H1 (cell line): Measurements from ENCODE around the gene NRDE2. TPM values are rescaled to one million over a fixed set of nuclear protein-coding genes. Genes with fewer than 3 reads are reported as not detected.

Experiments used
- CTCF ChIA-PET: fragments of 300-600 bp; sonication (Branson Sonifier 250); formaldehyde crosslinking; loops from one replicate; lab custom pipeline; 2021; ENCODE audit not compliant: partially characterized antibody; lab: Charles Lee
- POLR2A ChIA-PET: fragments of 300-600 bp; sonication (Branson Sonifier 250); formaldehyde crosslinking; loops from one replicate; lab custom pipeline; 2021; ENCODE audit warnings: inconsistent platforms; ENCODE audit not compliant: partially characterized antibody; lab: Charles Lee
- DNase-seq, 2 experiments: peaks; one replicate each; pipeline versions ENCODE4 v3.0.0 to v3.0.0-alpha.2; 2010 to 2022; ENCODE audit warnings: low spot score in 2 of 2, low read depth in 1 of 2, mixed read lengths in 1 of 2
- FAIRE-seq: peaks from 2 replicates; lab custom pipeline; 2011; peaks lifted over from hg19 to GRCh38; lab: Jason Lieb, UNC
- H2AFZ ChIP-seq: 2 replicates; pipeline ENCODE4 v1.8.1; 2012; ENCODE audit warnings: low read length, inconsistent platforms
- H2AK5ac ChIP-seq: 2 replicates; pipeline ENCODE4 v1.6.1; 2013; ENCODE audit warnings: low read depth, low read length
- H2BK120ac ChIP-seq: replicated peaks from 2 replicates; pipeline ENCODE3; 2013; ENCODE audit warnings: low read depth, low read length, inconsistent platforms
- H2BK12ac ChIP-seq: 2 replicates; pipeline ENCODE4 v1.6.1; 2013; ENCODE audit warnings: low read depth, low read length
- H2BK15ac ChIP-seq: 2 replicates; pipeline ENCODE4 v1.6.1; 2013; ENCODE audit warnings: low read length
- H2BK20ac ChIP-seq: 2 replicates; pipeline ENCODE4 v1.6.1; 2013; ENCODE audit warnings: low read length
- H2BK5ac ChIP-seq: 2 replicates; pipeline ENCODE4 v1.6.1; 2013; ENCODE audit warnings: low read depth, low read length
- H3K14ac ChIP-seq: 2 replicates; pipeline ENCODE4 v1.6.1; 2013; ENCODE audit warnings: inconsistent platforms; ENCODE audit not compliant: insufficient read length
- H3K18ac ChIP-seq: 2 replicates; pipeline ENCODE4 v1.6.1; 2013; ENCODE audit warnings: low read length; ENCODE audit errors: extremely low read depth
- H3K23ac ChIP-seq: 2 replicates; pipeline ENCODE4 v1.6.1; 2013; ENCODE audit warnings: inconsistent platforms; ENCODE audit not compliant: insufficient read length
- H3K23me2 ChIP-seq: 2 replicates; pipeline ENCODE4 v1.6.1; 2013; ENCODE audit warnings: low read depth, low read length
- H3K27ac ChIP-seq: 2 replicates; pipeline ENCODE4 v1.6.1; 2011; ENCODE audit warnings: low read depth, low read length, inconsistent platforms
- H3K27me3 ChIP-seq, 4 experiments: replicated peaks in 1 of 4; 1 replicate in 1 of 4; 2 replicates in 3 of 4; pipeline versions ENCODE4 v1.6.1 to v1.8.1; 2011 to 2013; ENCODE audit warnings: low read length in 3 of 4, mild to moderate bottlenecking in 3 of 4, inconsistent platforms in 2 of 4, mixed read lengths in 2 of 4, moderate library complexity in 1 of 4; ENCODE audit not compliant: control insufficient read depth in 3 of 4, insufficient read depth in 3 of 4; ENCODE audit errors: extremely low read depth in 1 of 4
- H3K36me3 ChIP-seq, 4 experiments: 2 replicates each; pipeline versions ENCODE4 v1.6.1 to v1.8.1; 2011 to 2013; ENCODE audit warnings: mild to moderate bottlenecking in 4 of 4, low read length in 3 of 4, moderate library complexity in 2 of 4, control low read depth in 1 of 4, inconsistent platforms in 1 of 4; ENCODE audit not compliant: insufficient read depth in 4 of 4, control insufficient read depth in 2 of 4
- H3K4ac ChIP-seq: replicated peaks from 2 replicates; pipeline ENCODE3; 2013; ENCODE audit warnings: low read length, low read depth, mixed read lengths, inconsistent platforms; ENCODE audit not compliant: insufficient read length
- H3K4me1 ChIP-seq, 4 experiments: replicated peaks in 1 of 4; 1 replicate in 1 of 4; 2 replicates in 3 of 4; pipeline versions ENCODE4 v1.6.1 to v1.8.1; 2011 to 2013; ENCODE audit warnings: low read length in 3 of 4, inconsistent platforms in 2 of 4, mixed read lengths in 1 of 4; ENCODE audit not compliant: insufficient read depth in 4 of 4, control insufficient read depth in 3 of 4
- H3K4me2 ChIP-seq, 2 experiments: 2 replicates each; pipeline versions ENCODE4 v1.6.1 to v1.8.1; 2011 to 2013; ENCODE audit warnings: low read depth in 2 of 2, low read length in 2 of 2, control low read depth in 1 of 2, inconsistent platforms in 1 of 2, mild to moderate bottlenecking in 1 of 2; ENCODE audit not compliant: insufficient read depth in 1 of 2
- H3K4me3 ChIP-seq, 4 experiments: fragments of 200-600, 300-600 bp in 1 of 4; sonication (generic), shearing (Covaris generic), sonication (Bioruptor Twin) in 1 of 4; 2 replicates each; pipeline versions ENCODE4 v1.5.1 to v1.8.1; 2011 to 2016; ENCODE audit warnings: low read length in 4 of 4, low read depth in 3 of 4, control low read depth in 2 of 4, inconsistent platforms in 2 of 4, mild to moderate bottlenecking in 2 of 4, mixed read lengths in 1 of 4, moderate library complexity in 1 of 4; ENCODE audit not compliant: insufficient read depth in 2 of 4; ENCODE audit errors: extremely low read depth in 1 of 4
- H3K56ac ChIP-seq: replicated peaks from 2 replicates; pipeline ENCODE3; 2013; ENCODE audit warnings: low read depth, mild to moderate bottlenecking, mixed read lengths, low read length, inconsistent platforms; ENCODE audit not compliant: insufficient read length
- H3K79me1 ChIP-seq: 2 replicates; pipeline ENCODE4 v1.6.1; 2013; ENCODE audit warnings: low read depth, low read length, control low read depth
- H3K79me2 ChIP-seq, 2 experiments: 2 replicates each; pipeline versions ENCODE4 v1.6.1 to v1.8.1; 2012 to 2013; ENCODE audit warnings: low read length in 2 of 2, mild to moderate bottlenecking in 2 of 2, inconsistent platforms in 1 of 2; ENCODE audit not compliant: insufficient read depth in 2 of 2, control insufficient read depth in 1 of 2
- H3K9ac ChIP-seq, 4 experiments: replicated peaks in 1 of 4; 1 replicate in 1 of 4; 2 replicates in 3 of 4; pipeline versions ENCODE4 v1.6.1 to v1.8.1; 2011 to 2013; ENCODE audit warnings: low read depth in 3 of 4, low read length in 3 of 4, control low read depth in 2 of 4, mild to moderate bottlenecking in 2 of 4, moderate library complexity in 2 of 4, inconsistent platforms in 1 of 4; ENCODE audit errors: extremely low read depth in 1 of 4
- H3K9me3 ChIP-seq, 2 experiments: 2 replicates each; pipeline versions ENCODE4 v1.6.1 to v1.8.1; 2012 to 2013; ENCODE audit warnings: mild to moderate bottlenecking in 2 of 2, moderate library complexity in 2 of 2, control low read depth in 1 of 2, inconsistent platforms in 1 of 2, low read depth in 1 of 2, low read length in 1 of 2, mixed read lengths in 1 of 2; ENCODE audit not compliant: insufficient read depth in 2 of 2
- H4K20me1 ChIP-seq, 2 experiments: replicated peaks in 1 of 2; 2 replicates each; pipeline versions ENCODE3 to v1.8.1; 2011 to 2013; ENCODE audit warnings: inconsistent platforms in 2 of 2, low read length in 2 of 2, mild to moderate bottlenecking in 1 of 2; ENCODE audit not compliant: insufficient read depth in 2 of 2, control insufficient read depth in 1 of 2
- H4K5ac ChIP-seq: 2 replicates; pipeline ENCODE4 v1.6.1; 2013; ENCODE audit warnings: low read length, low read depth, mixed read lengths, inconsistent platforms; ENCODE audit not compliant: insufficient read length
- H4K8ac ChIP-seq: 2 replicates; pipeline ENCODE4 v1.8.0; 2013; ENCODE audit warnings: mild to moderate bottlenecking, moderate library complexity, low read length, inconsistent platforms; ENCODE audit not compliant: insufficient read depth; ENCODE audit errors: extremely low read depth
- H4K91ac ChIP-seq: replicated peaks from 2 replicates; pipeline ENCODE3; 2013; ENCODE audit warnings: low read length, mixed read lengths, inconsistent platforms; ENCODE audit not compliant: insufficient read length
- CTBP2 ChIP-seq: IDR thresholded peaks from 2 replicates; pipeline ENCODE4 v1.7.0; 2011; ENCODE audit warnings: borderline replicate concordance, mild to moderate bottlenecking, moderate library complexity, mixed read lengths, low read length; ENCODE audit not compliant: insufficient read depth, insufficient read length
- POLR2AphosphoS5 ChIP-seq: IDR thresholded peaks from 2 replicates; pipeline ENCODE4 v1.6.1; 2011; ENCODE audit warnings: low read depth, low read length
- TEAD4 ChIP-seq: IDR thresholded peaks from 2 replicates; pipeline ENCODE4 v1.6.1; 2012; ENCODE audit warnings: low read depth, low read length, inconsistent platforms, mixed read lengths
- WGBS, 2 experiments: shearing (Covaris generic) in 1 of 2; methylation state at CpG; one replicate each; pipeline versions ENCODE4 v1.1.6 to v1.1.7; 2013 to 2015; ENCODE audit warnings: low lambda C conversion rate in 2 of 2, mixed read lengths in 2 of 2, inconsistent platforms in 1 of 2, low coverage in 1 of 2, missing lambda C conversion rate in 1 of 2; ENCODE audit not compliant: insufficient replicate concordance in 2 of 2, insufficient coverage in 1 of 2, insufficient read length in 1 of 2; ENCODE audit errors: extremely low coverage in 1 of 2, missing lambda C conversion rate in 1 of 2; 5-methylcytosine and 5-hydroxymethylcytosine counted together
- polyA plus RNA-seq, 7 experiments: library from polyadenylated mRNA; depleted of rRNA in 3 of 7; stranded (reverse) in 5 of 7; unstranded in 2 of 7; fragments of >200 nt in 5 of 7; fragments of 200-250 nt in 2 of 7; gene quantifications; 1 replicate in 5 of 7; 2 replicates in 1 of 7; 4 replicates in 1 of 7; pipeline versions ENCODE4 v1.2.1 to v1.2.3, GENCODE V29; 2011 to 2013; ENCODE audit warnings: missing spikeins in 2 of 7, mixed read lengths in 2 of 7
- total RNA-seq: library from RNA; stranded (reverse); fragmentation: NEBNext Ultra II Directional; extraction: Animal tissue kit (Norgen Biotek cat#: 25700); gene quantifications from 2 replicates; pipeline ENCODE4 v1.2.1, GENCODE V29; 2021

NRDE2 gene
- total and polyA plus RNA-seq, 2 of the 8 experiments (the other 6 are each of a cell fraction or from before 2014, with no cell fraction given), result 4.9 to 12.1 TPM

DNA sequence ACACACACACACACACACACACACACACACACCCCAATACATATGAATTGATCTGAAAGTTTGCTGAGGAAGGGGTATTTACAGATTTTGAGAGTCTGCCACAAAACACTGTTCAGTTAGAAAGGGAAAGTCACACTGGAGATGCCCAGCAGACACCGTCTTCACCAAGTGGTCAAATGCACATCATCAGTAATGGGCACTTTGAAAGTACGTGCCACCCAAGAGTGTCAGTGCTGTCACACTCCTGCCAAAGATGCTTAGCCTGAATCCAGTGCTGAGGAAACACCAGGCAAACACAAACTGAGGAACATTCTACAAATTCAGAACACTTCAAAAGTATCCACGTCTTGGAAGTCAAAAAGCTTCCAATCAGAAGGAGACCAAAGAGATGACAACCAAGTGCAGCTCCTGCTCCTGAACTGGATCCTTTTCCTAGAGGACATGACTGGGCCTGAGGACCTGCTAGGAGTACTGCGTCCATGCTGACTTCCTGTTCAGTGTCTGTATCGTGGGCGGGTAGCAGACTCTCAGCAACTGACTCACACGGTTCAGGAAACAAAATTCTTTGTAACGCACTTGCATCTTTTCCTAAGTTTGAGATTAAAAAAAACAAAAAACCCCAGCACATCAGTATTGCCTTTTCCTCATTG is 56.8 kb downstream of the NRDE2 start:
- POLR2A ChIA-PET, result interaction anchor here (0.9 to 1.5 kb wide), 2 partner anchors 10 to 122 kb away, joined by 3 read pairs; no protein-coding TSS in a partner anchor
- 90% methylated on average over 8 of the region's 8 CpGs; no CpG with 5 or more reads in 1 of the 2 experiments for WGBS, 2 experiments
- TF ChIP-seq TEAD4, result no peak
- 0 out of 2 replicates have a peak, but pooled peaks have one; percentile 10 for TF ChIP-seq POLR2AphosphoS5
- TF ChIP-seq CTBP2, result no peak
- Histone ChIP-seq H4K20me1 (peaks cover 0 to 6% of the 10 kb centered on the region in 2 experiments), H3K9me3 (no peaks in the 10 kb centered on the region), H3K27me3 (no peaks in the 10 kb centered on the region), H2BK20ac (no peak overlapping the region), H3K79me1 (no peaks in the 10 kb centered on the region), H2BK15ac (no peak overlapping the region), H4K8ac (no peak overlapping the region), H2BK120ac (no peak overlapping the region), H3K4me2 (no peak overlapping the region), H3K23ac (no peak overlapping the region), H3K23me2 (no peaks in the 10 kb centered on the region), H3K4me3 (no peak overlapping the region), H3K4me1 (no peaks in the 10 kb centered on the region), H2AK5ac (no peak overlapping the region), H2BK12ac (no peak overlapping the region), H3K56ac (no peak overlapping the region), H2BK5ac (no peak overlapping the region), H3K27ac (no peak overlapping the region), H3K18ac (no peak overlapping the region), H3K4ac (no peak overlapping the region), H3K36me3 (peaks cover 7 to 34% (median 22%) of the 10 kb centered on the region in 4 experiments), H4K5ac (no peak overlapping the region), H2AFZ (no peak overlapping the region), H4K91ac (no peak overlapping the region), H3K9ac (no peak overlapping the region), H3K79me2 (no peaks in the 10 kb centered on the region), H3K14ac (no peak overlapping the region)
- no peak for DNase-seq
- CTCF ChIA-PET, result interaction anchor here (1.2 to 4.7 kb wide), 6 partner anchors 8 to 483 kb away, joined by 3 to 30 read pairs (median 8); no protein-coding TSS in a partner anchor
- no peak for FAIRE-seq
